Stimulated activated memory B cell treated with anti-CD40 and anti-IgM and Interleukin-4, amounts not matched to agents 10 μg/mL and 1 μg/mL and 100 μg/mL, for 72 hours (primary cell): ENCODE results near the gene IVD.
A peak's percentile ranks its signal among the peaks of the same experiment; 100 is the strongest.
"Not testable (repeated sequence)": the region's sequence is repeated elsewhere in the genome, so short reads cannot be mapped to it uniquely, and the experiment has no call there.

Experiments
- ATAC-seq: fragments of 150-1000 bp; cut with Tn5 transposase; 2 replicates; pipeline ENCODE4 v1.10.0; 2021
- H3K27ac Mint-ChIP-seq: one replicate; pipeline ENCODE4 v1.8.0; 2022; ENCODE audit warnings: mild to moderate bottlenecking, mixed read lengths
- H3K27me3 Mint-ChIP-seq: one replicate; pipeline ENCODE4 v1.8.0; 2022; ENCODE audit warnings: mixed read lengths
- H3K36me3 Mint-ChIP-seq: one replicate; pipeline ENCODE4 v1.8.0; 2022; ENCODE audit warnings: mixed read lengths
- H3K4me1 Mint-ChIP-seq: one replicate; pipeline ENCODE4 v1.8.0; 2022; ENCODE audit warnings: mixed read lengths
- H3K4me3 Mint-ChIP-seq: one replicate; pipeline ENCODE4 v1.8.0; 2022; ENCODE audit warnings: mild to moderate bottlenecking, moderate library complexity, mixed read lengths
- H3K9me3 Mint-ChIP-seq: one replicate; pipeline ENCODE4 v1.8.0; 2022; ENCODE audit warnings: mixed read lengths

Gene IVD

DNA sequence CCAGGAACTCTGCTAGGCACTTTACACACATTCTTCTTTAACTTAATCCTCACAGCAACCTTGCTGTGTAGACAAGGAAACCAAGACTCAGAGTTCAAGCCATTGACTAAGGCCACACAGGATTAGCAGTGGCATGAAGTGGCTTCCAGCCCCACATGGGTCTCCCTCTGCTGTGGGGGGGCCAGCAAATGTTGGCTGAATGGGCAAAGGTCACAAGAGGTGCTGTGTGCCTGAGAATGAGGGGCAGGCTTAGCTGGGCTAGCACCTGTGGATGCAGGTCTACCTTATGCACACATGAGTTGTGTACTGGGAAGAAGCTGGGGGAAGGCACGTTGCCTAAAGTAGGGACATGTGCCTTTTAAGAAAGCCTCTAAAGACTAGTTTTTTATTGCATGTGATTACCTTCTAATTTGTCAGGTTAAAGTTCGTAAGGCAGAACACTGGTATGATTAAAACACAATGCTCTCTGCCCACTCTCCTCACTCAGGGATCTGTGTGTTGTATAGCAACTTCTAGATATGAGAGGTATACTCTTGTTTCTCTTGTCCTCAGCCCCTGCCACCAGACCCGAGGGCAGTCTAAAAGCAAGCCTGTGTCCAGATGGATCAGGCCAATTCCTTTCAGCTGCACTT, 46.0 kb downstream of the IVD start:
- no peaks in the 10 kb centered on the region for H3K27me3 Mint-ChIP-seq
- H3K36me3 Mint-ChIP-seq, result no peaks in the 10 kb centered on the region
- no peaks in the 10 kb centered on the region for H3K9me3 Mint-ChIP-seq
- no peak for ATAC-seq
- H3K27ac Mint-ChIP-seq, result peak overlapping the region; percentile 43
- H3K4me1 Mint-ChIP-seq, result peaks cover 74% of the 10 kb centered on the region
- no peak overlapping the region for H3K4me3 Mint-ChIP-seq

DNA sequence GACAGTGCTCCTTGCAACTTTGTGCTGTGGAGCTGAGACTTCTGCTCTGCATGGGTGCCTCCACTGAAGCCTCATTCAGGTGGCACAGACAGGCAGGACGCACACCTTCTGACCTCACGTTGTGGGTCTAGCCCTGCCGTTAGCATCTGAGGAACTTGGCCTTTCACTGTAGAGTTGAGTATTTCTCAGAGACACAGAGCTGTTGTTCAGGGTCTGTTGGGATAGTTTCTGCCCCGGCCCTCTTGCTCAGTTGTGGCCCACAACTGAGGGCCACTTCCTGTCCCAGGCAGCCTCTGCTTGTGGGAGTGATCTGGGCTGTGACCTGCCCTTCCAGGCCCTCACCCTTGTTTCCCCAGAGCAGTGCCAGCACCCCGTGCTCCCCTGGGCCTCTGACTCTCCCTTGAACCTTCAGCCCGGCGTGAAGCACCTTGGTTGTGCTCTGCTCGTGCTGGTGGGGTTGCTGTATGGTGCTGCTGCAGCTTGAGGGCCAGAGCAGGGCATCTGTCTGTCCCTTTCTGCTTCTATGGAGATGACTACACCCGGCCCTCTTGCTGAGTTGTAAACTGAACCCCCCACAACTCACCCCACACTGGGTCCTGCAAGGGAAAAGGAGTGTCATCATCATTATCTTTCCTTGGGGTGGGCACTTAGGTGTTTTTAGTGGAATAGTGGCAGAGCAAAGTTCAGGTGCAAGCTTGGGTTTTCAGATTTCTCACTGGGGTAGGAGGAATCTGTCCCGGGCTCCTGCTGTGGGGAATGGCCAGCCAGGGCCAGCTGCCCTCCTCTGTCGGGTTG, 46.9 kb downstream of the IVD start:
- peak; percentile 78 for ATAC-seq
- H3K9me3 Mint-ChIP-seq, result no peaks in the 10 kb centered on the region

DNA sequence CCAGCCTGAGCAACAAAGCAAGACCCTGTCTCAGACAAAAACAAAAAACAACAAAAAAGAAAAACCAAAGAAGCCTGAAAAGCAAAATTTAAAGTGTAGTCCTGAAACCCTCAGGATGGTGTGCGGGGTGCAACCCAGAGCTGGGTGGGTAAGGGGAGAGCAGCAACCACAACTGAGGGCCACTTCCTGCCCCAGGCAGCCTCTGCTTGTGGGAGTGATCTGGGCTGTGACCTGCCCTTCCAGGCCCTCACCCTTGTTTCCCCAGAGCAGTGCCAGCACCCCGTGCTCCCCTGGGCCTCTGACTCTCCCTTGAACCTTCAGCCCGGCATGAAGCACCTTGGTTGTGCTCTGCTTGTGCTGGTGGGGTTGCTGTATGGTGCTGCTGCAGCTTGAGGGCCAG, 48.3 kb downstream of the IVD start:
- ATAC-seq, result peak; percentile 40
- H3K4me3 Mint-ChIP-seq, H3K36me3 Mint-ChIP-seq, H3K9me3 Mint-ChIP-seq, H3K27me3 Mint-ChIP-seq: not testable (repeated sequence)
- H3K27ac Mint-ChIP-seq, result peak overlapping the region; percentile 77
- H3K4me1 Mint-ChIP-seq, result peaks cover 87% of the 10 kb centered on the region

More for the DNA sequence above, 46.9 kb downstream of the IVD start:
- H3K4me1 Mint-ChIP-seq, result peaks cover 83% of the 10 kb centered on the region
- no peaks in the 10 kb centered on the region for H3K36me3 Mint-ChIP-seq
- H3K27ac Mint-ChIP-seq, result peak overlapping the region; percentile 43
- H3K27me3 Mint-ChIP-seq, result no peaks in the 10 kb centered on the region
- no peak overlapping the region for H3K4me3 Mint-ChIP-seq

DNA sequence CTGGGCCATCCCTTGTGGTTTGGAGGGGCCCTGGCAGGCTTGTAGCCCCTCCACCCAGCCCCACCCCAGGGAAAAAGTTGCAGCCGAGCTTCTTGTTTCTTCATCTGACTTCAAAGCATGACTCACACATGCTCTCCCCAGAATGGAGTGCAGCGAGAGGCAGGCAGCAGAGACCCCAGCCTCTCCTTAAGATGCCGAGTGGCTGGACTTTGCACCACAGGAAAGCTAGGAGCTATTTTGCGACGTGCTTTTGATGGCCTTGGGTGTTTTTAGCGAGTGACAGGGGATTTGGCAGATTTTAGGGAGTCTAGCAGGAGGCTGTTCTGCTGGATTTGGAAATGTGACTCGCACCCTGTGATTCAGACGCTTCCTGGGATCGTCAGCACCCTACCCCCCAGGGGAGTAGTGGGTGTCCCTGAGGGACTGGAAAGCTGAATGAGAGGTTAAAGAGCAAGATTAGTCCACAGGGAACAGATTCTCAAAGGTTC, 49.4 kb downstream of the IVD start:
- Mint-ChIP-seq H3K4me3 (no peak overlapping the region), H3K4me1 (peaks cover 77% of the 10 kb centered on the region)
- ATAC-seq, result no peak

DNA sequence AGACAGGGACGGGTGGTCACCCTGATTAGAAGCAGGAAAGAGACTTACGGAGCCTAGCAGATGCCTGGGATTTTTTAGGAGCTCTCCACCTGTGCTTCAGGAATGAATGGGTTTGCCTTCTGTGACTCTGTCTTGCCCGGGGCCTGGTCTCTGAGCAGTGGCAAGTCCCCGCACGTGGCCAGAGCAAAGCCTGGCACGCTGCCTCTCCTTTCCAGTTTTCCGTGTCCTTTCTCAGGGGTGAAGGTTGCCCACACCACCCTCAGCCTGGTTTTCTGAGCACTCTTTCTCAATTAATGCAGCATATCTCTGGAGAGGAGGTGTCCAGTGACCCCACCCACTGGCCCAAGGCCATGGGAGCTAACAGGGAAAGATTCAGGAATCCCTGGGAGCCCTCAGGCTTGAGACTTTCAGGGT, 50.7 kb downstream of the IVD start:
- H3K36me3 Mint-ChIP-seq, result peaks cover 10% of the 10 kb centered on the region
- no peak overlapping the region for H3K4me3 Mint-ChIP-seq

More for the DNA sequence above, 49.4 kb downstream of the IVD start:
- Mint-ChIP-seq H3K9me3 (no peaks in the 10 kb centered on the region), H3K27ac (peak overlapping the region; percentile 77), H3K27me3 (no peaks in the 10 kb centered on the region), H3K36me3 (peaks cover 7% of the 10 kb centered on the region)

DNA sequence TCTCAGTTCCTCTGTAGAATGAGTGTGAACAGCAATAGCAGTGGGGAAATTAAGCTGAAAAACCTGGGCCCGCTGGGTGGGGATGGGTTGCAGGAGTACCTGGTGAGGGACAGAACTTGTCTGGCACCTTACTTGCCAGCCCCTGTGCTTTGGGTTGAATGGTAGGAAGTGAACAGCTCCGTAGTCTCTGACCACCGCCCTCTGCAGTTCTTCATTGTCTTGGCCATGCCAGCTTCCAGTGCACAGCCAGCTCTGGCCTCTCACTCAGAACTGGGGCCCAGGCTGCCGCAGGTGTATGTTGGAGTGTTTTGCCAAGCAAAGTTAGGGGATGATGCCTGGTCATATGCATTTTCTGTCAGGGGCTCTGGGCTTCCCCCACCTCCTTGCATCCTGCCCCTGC, 51.1 kb downstream of the IVD start:
- Mint-ChIP-seq H3K27me3 (no peaks in the 10 kb centered on the region), H3K36me3 (peaks cover 10% of the 10 kb centered on the region), H3K9me3 (no peaks in the 10 kb centered on the region), H3K4me1 (peaks cover 62% of the 10 kb centered on the region), H3K27ac (no peak overlapping the region), H3K4me3 (no peak overlapping the region)
- no peak for ATAC-seq

More for the DNA sequence above, 50.7 kb downstream of the IVD start:
- Mint-ChIP-seq H3K9me3 (no peaks in the 10 kb centered on the region), H3K4me1 (peaks cover 66% of the 10 kb centered on the region), H3K27ac (no peak overlapping the region), H3K27me3 (no peaks in the 10 kb centered on the region)
- no peak for ATAC-seq

DNA sequence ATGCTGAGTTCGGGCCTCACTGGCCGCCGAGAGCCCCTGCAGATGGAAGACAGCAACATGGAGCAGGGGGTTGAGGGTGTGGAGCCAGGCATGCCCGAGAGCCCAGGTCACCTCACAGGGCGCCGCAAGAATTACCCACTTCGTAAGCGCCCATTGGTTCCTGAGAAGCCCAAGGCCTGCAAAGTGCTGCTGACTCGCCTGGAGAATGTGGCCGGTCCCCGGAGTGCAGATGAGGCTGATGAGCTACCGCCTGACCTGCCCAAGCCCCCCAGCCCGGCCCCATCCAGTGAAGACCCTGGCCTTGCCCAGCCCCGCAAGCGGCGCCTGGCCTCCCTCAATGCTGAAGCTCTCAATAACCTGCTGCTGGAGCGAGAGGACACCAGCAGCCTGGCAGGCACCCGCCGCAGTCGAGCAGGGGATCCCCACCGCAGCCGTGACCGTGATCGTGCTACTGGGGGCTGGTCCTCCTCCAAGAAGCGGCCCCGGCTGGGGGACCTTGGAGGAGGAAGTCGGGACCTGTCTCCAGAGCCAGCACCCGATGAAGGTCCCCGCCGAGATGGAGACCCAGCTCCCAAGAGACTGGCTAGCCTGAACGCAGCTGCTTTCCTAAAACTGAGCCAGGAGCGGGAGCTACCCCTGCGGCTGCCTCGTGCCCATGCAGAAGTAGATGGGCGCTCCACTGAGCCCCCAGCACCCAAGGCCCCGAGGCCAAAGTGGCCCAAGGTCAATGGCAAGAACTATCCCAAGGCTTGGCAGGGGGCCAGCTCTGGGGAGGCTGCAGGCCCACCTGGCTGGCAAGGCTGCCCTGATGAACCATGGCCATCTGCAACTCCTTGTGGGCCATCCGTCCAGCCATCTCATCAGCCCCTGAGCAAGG, 53.1 kb downstream of the IVD start:
- no peaks in the 10 kb centered on the region for H3K27me3 Mint-ChIP-seq
- H3K9me3 Mint-ChIP-seq, result no peaks in the 10 kb centered on the region
- no peak for ATAC-seq
- peaks cover 12% of the 10 kb centered on the region for H3K36me3 Mint-ChIP-seq
- no peak overlapping the region for H3K4me3 Mint-ChIP-seq
- peaks cover 42% of the 10 kb centered on the region for H3K4me1 Mint-ChIP-seq
- H3K27ac Mint-ChIP-seq, result no peak overlapping the region

DNA sequence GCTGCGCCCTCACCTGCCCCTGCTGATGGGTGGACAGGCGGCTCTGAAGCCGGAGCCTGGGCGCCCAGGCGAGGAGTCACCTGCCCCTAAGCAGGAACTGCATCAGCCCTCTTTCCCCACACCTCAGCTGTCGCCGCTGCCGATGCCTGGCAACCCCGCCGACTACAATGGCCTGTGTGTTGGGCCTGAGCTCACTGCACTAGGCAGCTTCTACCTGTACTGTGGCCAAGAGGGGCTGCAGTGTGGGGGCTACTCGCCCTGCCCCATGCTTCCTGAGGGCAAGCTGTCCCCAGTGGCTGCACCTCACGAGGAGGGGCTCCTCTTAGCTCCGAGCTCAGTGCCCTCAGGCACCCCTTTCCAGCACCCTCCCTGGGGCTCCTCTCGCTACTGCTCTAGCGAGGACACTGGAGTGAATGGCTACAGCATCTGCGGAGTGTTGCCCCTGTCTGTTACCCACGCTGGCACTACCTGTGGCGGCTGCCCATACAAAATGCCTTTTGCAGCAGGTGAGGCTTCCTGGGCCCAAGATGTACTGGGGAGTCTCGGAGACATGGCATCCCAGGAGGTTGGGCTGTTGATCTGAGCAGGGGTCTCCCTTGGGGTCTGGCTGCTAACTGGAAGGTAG, 53.9 kb downstream of the IVD start:
- Mint-ChIP-seq H3K36me3 (peaks cover 20% of the 10 kb centered on the region), H3K4me1 (peaks cover 36% of the 10 kb centered on the region), H3K27me3 (no peaks in the 10 kb centered on the region), H3K4me3 (no peak overlapping the region), H3K27ac (no peak overlapping the region), H3K9me3 (no peaks in the 10 kb centered on the region)
- ATAC-seq, result no peak

DNA sequence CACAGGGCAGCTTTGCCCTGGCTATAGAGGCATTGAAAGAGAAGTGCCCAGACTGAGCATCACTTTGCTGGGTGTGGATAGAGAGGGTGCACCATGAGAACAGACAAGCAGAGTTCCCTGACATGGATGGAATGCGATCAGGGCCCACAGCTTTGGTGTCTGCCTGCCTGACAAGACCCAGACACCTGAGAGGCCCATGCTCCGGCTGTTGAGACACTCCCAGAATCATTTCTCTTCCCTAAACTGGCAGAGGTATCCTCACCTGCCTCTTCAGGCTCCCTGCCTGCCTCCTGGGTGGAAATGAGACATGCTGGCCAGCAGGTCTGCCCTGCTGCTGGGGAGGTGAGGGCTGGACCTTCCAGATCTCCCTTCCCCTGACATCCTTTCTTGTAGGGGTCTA, 54.8 kb downstream of the IVD start:
- no peak for ATAC-seq
- H3K27me3 Mint-ChIP-seq, result no peaks in the 10 kb centered on the region
- H3K4me1 Mint-ChIP-seq, result peaks cover 32% of the 10 kb centered on the region
- H3K36me3 Mint-ChIP-seq, result peaks cover 23% of the 10 kb centered on the region
- H3K27ac Mint-ChIP-seq, result no peak overlapping the region
- H3K4me3 Mint-ChIP-seq, result no peak overlapping the region
- no peaks in the 10 kb centered on the region for H3K9me3 Mint-ChIP-seq

DNA sequence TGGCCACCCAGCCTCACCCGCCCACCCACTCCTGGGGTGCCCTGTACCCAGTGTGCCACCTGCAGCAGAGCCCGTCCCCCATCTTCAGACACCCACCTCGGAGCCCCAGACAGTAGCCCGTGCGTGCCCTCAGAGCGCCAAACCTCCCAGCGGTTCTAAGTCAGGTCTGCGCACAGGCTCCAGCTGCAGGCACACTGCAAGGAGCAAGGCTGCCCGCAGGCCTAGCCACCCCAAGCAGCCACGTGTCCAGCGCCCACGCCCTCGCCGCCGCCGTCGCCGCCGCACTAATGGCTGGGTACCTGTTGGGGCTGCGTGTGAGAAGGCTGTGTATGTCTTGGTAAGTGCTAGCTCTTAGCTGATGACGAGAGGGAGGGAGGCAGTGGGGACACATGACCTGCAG, 56.4 kb downstream of the IVD start:
- no peak for ATAC-seq
- Mint-ChIP-seq H3K4me3 (no peak overlapping the region), H3K27ac (no peak overlapping the region), H3K27me3 (no peaks in the 10 kb centered on the region), H3K36me3 (peaks cover 32% of the 10 kb centered on the region), H3K4me1 (peaks cover 17% of the 10 kb centered on the region), H3K9me3 (no peaks in the 10 kb centered on the region)

DNA sequence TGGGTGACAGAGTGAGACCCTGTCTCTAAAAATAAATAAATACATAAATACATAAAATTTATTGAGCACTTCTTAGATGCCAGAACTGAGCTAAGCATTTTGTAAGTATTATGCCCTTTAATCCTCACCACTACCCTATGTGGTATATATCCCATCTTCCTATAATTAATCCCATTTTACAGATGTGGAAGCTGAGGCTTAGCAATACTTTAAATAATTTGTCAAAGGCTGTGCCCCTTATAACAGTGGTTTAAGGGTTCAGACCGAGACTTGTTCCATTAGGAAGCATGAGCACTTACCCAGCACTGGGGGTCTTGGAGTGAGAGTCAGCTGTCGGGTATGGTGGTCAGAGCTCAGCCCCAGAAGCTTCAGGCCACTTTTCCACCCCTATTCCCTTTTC, 57.7 kb downstream of the IVD start:
- Mint-ChIP-seq H3K4me3 (no peak overlapping the region), H3K4me1 (peaks cover 7% of the 10 kb centered on the region), H3K36me3 (peaks cover 32% of the 10 kb centered on the region), H3K27ac (no peak overlapping the region), H3K9me3 (no peaks in the 10 kb centered on the region), H3K27me3 (no peaks in the 10 kb centered on the region)
- ATAC-seq, result no peak

DNA sequence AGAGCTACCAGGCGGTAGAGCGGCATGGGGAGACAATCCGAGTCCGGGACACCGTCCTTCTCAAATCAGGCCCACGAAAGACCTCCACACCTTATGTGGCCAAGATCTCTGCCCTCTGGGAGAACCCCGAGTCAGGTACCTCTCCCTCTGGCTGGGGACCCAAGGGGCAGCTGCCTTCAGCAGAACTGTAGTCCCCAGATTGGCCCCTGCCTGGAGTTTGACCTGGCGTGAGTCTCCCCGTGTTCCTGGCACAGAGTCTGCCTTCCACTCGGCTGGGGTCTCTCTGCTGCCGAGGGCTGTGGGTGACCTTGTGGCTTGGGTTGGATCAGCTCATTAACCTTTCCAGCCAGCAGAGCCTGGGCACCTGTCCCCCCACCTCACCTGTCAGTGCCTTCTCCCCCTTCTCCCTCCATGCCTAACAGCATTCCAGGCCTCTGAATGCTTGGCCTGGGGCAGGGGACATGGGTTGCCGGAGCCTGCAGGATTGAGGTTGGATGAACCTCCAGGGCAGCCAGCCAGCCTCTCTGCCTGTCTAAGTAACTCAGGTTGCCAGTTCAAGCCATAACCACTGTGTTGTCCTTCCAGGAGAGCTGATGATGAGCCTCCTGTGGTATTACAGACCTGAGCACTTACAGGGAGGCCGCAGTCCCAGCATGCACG, 58.4 kb downstream of the IVD start:
- H3K9me3 Mint-ChIP-seq, result no peaks in the 10 kb centered on the region
- no peak for ATAC-seq
- no peaks in the 10 kb centered on the region for H3K27me3 Mint-ChIP-seq
- H3K4me1 Mint-ChIP-seq, result peaks cover 7% of the 10 kb centered on the region
- H3K27ac Mint-ChIP-seq, result no peak overlapping the region
- no peak overlapping the region for H3K4me3 Mint-ChIP-seq
- peaks cover 32% of the 10 kb centered on the region for H3K36me3 Mint-ChIP-seq

DNA sequence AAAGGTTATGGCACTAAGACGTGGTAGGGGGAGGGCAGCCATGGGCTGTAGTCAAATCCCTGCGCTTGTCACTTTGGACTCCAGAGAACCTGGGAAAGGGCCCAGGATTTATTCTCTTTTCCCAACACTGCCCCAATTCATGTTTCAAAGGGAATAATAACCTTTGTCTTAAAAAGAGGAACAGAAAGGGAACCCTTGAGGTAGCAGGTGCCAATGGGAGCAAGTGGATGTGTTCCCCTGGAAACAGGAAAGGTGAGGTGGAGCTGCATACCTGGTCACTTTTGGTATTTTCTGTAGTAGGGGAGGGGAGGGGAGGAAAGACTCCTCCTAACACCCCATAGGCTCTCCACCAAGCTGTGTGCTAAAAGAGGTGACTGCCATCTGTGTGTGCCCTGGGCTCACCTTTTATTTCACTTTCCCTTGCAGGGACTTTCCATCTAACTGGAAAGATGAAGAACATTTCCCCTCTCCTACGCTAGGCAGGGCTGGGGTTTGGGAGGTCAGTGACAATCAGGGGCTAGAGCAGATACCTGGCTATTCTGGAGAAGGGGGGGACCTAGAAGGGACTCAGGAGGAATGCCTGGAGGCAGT, 59.1 kb downstream of the IVD start:
- ATAC-seq, result no peak
- Mint-ChIP-seq H3K36me3 (peaks cover 28% of the 10 kb centered on the region), H3K27ac (no peak overlapping the region), H3K9me3 (no peaks in the 10 kb centered on the region), H3K27me3 (no peaks in the 10 kb centered on the region), H3K4me1 (peaks cover 7% of the 10 kb centered on the region), H3K4me3 (no peak overlapping the region)

DNA sequence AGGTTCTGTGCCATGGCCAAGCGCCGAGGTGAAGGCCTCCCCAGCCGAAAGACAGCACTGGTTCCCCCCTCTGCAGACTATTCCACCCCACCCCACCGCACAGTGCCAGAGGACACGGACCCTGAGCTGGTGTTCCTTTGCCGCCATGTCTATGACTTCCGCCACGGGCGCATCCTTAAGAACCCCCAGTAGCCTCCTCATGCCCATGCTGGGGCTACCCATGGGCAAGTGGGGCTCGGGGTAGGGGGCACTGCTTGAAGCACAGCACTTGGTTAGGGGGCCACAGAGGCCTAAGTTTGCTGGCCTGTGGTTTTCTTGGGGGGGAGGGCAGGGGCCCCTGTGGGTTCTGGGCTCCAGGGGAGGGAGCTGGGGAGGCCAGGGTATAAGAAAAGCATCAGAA, 60.3 kb downstream of the IVD start:
- Mint-ChIP-seq H3K4me1 (peaks cover 7% of the 10 kb centered on the region), H3K4me3 (no peak overlapping the region), H3K27me3 (no peaks in the 10 kb centered on the region), H3K9me3 (no peaks in the 10 kb centered on the region), H3K36me3 (peaks cover 22% of the 10 kb centered on the region), H3K27ac (no peak overlapping the region)
- no peak for ATAC-seq
